GM21390 (cell line): ENCODE measurements around the gene SEC23A.
A peak's percentile ranks its signal among the peaks of the same experiment; 100 is the strongest.
"Not testable (repeated sequence)": the region's sequence is repeated elsewhere in the genome, so short reads cannot be mapped to it uniquely, and the experiment has no call there.

ENCODE experiments used
- ATAC-seq: cut with Tn5 transposase; IDR thresholded peaks from one replicate; pipeline ENCODE4 v1.9.1; 2021; ENCODE audit not compliant: unreplicated experiment

The SEC23A gene

DNA sequence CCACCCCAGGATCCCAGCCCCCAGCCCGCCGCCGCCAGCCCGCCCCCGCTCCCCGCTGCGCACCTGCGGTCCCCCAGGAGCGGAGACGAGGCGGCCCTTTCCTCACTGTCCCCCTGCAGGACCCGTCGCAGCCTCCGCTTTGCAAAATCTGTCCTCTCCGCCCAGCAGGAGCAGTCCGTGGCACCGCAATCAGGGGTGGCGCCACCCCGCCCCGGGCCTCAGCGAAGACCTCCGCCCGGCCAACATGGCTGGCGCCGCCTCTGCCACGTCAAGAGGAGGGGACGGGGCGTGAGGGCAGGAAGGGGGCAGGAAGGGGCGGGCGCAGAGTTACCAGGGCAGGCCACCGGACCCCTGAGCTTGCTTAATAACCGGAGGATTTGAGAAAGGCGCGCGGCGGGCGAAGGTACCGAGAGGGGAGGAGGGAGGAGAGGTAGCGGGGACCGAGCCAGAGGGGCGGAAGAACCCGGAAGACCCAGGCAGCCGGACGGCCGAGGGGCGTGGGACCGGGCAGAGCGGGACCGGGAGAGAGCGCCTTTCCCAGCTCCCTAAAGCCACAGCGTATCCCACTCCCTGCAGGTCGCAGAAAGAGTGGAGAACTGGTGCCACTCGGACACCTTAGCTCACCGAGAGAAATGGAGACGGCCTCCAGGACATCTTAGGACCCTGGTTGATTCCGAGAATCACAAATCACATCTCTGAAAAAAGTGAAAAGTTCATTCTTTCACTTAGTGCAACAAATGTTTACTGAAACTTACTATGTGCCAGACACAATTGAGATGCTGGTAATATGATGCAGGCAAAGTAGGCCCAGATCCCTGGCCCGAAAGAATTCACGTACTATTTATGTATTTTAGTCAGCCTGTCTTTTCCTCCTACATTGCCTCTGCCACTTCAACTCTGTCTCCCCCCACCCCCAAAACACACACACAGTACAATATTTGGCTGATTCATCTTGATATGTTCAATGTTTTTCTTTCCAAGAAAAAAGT is at the start of gene SEC23A:
Gene SEC23A, minus strand, starts transcription at position 267 of the 989 bp plus-strand sequence. CDS start 7,117 bp downstream, outside the sequence.
- ATAC-seq, result peak; percentile 94

DNA sequence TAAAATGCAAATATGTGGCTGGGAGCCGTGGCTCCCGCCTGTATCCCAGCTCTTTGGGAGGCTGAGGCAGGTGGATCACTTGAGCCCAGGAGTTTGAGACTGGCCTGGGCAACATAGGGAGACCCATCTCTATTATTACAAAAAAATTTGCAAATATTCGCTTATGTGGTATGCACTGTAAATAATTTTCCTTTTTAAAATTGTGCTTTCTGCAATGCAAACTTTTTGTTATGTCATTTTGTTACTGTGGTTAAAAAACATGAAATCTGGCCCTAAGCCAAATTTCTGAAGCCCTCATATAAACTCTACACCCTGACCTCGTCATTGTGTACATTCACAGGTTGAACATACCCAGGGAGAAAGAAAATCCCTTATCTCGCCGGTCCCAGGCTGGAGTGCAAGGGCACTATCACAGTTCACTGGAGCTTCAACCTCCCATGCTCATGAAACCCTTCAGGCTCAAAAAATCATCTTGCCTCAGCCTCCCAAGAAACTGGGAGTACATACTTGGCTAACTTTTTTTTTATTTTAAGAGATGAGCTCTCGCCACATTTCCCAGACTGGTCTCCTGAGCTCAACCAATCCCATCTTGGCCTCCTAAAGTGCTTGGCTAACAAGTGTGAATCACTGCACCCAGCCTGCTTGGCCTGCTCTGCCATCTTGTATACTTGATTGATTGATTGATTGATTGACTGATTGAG is 42.4 kb upstream of the SEC23A start:
- no peak for ATAC-seq

DNA sequence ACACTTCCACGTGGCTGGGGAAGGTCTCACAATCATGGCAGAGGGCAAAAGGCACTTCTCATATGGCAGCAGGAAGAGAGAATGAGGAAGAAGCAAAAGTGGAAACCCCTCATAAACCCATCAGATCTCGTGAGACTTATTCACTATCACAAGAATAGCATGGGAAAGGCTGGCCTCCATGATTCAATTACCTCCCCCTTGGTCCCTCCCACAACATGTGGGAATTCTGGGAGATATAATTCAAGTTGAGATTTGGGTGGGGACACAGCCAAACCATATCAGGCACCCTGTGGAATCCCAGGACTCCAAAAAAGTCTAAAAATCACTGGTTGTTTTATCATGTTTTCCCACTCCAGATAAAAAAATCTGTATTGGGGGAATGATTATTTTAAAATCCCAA is 40.2 kb upstream of the SEC23A start:
- ATAC-seq, result not testable (repeated sequence)

DNA sequence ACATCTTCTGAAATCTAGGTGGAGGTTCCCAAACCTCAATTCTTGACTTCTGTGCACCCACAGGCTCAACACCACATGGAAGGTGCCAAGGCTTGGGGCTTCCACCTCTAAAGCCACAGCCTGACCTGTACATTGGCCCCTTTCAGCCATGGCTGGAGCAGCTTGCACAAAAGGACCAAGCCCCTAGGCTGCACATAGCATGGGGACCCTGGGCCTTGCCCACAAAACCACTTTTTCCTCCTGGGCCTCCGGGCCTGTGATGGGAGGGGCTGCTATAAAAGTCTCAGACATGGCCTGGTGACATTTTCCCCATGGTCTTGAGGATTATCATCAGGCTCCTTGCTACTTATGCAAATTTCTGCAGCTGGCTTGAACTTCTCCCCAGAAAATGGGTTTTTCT is 38.6 kb upstream of the SEC23A start:
- ATAC-seq, result not testable (repeated sequence)

DNA sequence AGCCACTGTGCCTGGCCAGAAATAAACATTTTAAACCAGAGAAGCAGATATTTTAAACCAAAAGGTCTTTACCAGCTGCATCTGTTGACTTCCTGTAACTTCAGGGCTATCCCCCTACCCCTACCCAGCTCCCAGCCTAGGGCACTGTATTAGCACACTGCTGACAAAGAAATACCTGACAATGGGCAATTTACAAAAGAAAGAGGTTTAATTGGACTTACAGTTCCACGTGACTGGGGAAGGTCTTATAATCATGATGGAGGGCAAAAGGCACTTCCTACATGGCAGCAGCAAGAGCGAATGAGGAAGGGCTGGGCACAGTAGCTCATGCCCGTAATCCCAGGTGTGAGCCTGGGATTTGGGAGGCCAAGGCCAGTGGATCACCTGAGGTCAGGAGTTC is 37.1 kb upstream of the SEC23A start:
- no peak for ATAC-seq

DNA sequence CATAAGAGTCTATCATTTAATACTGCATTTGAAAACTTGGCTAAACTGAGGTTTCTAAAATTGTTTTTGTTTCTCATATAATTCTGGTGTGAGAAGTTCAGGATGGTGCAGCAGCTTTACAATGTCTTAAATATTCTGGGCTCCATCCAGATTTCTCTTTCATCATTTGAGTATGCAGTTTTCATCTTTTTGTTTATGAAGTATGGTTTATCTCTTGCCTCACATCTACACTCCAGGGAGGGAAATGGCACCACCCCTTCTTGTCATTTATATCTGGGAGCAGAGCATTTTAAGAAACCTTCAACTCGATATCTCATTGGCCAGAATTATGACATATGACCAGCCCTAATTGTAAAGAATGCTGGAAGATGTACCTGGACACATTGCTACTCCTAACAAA is 35.4 kb upstream of the SEC23A start:
- no peak for ATAC-seq

DNA sequence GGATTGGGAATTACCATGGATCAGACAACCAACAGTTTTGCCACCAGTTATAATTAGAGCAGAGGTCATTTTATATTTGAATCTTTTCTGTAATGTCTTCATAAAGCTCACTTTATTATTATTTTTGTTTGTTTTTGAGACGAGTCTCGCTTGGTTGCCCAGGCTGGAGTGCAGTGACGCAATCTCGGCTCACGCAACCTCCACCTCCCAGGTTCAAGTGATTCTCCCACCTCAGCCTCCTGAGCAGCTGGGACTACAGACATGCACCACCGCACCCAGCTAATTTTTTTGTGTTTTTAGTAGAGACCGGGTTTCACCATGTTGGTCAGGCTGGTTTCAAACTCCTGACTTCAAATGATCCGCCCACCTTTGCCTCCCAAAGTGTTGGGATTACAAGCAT is 34.8 kb upstream of the SEC23A start:
- not testable (repeated sequence) for ATAC-seq

DNA sequence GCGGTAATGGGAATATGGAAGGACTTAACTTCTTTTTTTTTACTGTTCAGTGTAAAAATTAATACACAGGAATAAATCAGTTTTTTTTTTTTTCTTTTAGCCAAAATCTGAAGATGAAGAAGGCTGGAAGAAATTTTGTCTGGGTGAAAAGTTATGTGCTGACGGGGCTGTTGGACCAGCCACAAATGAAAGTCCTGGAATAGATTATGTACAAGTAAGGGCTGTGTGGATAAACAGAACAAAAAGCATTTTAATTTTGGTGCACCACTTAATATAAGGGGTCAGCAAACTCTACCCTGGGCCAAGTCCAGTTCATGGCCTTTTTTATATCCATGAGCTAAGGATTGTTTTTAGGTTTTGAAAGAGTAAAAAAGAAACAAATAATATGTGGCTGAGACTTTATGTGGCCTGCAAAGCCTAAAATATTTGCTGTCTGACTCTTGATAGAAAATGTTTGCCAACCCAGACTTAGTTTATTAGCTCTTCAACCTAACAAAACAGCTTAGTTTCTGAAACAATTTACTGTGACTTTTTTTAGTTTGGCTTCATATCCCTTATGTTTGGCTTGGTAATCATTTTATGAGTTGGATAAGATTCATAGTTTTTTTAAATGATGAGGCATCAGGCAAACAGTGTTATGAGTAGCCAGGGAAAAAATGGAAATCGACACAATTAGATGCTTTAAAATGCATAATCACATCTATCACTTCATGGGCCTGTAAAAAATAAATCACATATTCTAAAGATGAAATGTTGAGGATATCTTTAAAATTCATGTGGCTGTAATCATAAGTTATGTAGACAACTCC is 19.5 kb upstream of the SEC23A start:
- no peak for ATAC-seq

DNA sequence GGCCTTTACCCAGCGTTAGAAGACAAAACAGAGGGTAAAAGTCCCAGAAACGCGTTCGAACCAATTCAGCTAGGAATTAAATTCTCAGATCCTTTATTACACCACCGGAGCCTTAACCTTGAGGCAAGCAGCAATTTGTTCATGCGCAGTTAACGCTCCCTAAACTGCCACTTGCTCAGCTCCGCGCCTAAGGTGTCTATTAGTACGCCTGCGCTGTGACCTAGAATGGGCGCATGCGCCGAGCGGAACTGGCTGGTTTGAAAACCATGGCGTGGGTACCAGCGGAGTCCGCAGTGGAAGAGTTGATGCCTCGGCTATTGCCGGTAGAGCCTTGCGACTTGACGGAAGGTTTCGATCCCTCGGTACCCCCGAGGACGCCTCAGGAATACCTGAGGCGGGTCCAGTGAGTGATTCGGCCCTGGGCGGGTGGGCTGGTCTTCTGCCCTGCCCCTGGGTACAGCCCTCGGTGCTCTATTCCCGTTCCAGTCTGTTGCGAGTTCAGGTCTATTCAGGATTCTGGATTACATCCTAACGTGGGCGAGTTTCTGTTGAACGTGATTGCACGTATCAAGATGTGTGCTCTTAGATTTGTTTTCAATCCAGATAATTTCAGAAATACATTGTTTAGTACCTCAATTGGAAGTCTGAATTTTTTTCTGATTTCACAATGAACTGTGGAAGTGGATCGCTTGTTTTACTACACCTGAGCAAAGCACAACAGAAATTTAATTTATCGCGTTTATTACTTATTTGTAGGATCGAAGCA is 11.2 kb upstream of the SEC23A start, which contains the start of gene GEMIN2:
Gene GEMIN2, plus strand, starts transcription at position 251 of the 766 bp plus-strand sequence. Its CDS starts 16 bp downstream, at position 267.
- ATAC-seq, result peak; percentile 87

DNA sequence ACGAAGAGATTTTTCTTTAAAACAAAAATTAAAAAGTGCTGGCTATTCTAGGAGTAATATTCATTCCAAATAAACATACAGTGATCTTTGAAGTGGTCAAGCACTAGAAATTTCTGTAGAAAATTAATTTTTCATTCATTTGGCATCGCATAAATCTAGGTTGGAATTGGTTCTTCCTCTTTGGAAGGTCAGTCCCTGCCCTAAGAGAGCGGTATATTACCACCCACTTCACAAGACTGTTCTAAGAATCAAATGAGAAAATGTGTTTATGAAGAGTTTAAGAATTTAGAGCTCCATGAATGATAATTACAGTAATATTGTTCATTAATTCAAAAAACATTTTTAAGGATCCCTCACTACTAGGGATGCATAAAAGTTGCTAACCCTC is 10.6 kb upstream of the SEC23A start:
- no peak for ATAC-seq

DNA sequence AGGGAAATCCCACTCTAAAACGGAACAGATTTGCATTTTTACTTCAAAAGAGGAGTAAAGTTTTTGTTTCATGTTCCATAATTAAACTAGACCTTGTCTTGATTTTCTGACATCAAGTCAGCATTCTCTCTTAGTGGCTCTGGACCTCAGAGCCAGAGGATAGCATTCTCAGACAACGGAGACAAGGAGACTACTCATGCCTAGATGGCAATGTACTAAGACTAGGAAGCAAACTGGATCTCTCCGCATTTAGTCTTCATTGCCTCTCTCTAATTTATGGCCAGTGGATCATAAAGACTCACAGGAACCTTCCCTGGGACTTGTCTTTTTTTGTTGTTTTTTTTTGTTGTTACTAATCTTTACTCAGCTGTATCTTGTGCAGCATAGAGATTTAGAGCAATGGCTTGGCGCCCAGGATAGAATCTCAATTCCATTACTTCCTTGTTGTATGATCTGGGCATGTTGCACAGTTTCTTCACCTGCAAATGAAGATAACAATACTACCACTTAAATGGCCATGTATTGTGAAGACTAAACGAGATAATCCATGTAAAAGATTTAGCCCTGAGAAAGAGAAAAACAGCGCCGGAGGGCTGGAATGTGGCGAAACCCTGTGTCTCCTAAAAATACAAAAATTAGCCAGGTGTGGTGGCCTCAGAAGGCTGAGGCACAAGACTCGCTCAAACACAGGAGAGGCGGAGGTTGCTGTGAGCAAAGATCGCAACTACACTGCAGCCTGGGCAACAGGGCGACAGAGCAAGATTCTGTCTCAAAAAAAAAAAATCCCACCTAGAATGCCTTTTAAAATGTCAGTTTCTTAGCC is 7.1 kb upstream of the SEC23A start:
- ATAC-seq, result no peak

DNA sequence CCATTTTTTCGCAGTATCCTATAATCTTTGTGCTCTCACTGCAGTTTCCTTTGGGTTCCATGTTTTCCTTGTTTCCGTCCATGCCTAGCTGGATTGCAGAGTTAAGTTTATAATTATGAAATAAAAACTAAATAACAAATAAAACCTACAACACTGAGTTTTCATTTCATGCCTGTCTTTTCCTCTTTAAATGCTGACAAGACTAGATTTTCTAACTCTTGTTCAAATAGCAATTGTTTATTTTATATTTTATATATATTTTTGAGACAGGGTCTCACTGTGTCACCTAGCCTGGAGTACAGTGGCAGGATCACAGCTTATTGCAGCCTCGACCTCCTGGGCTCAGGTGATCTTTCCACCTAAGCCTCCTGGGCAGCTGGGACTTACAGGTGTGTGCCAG is 5.8 kb upstream of the SEC23A start:
- no peak for ATAC-seq

DNA sequence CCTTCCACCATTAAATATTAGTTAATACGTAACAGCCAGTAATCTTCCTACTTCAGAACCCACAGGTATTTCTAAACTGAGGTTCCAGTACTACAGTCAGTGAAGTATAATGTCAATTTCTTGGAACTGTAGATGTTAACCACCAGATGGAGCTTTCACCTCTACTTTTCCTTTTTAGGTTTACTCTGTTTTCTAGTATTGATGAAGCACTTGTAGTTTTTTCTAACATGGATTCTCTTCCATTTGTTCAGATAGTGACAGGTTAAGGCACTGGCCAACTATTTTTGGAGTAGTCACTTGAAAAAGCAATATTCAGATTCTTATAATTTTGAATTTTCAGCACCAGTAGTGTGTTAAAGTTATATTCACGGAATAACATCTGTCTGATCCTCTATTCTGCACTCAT is 4.6 kb upstream of the SEC23A start:
- ATAC-seq, result peak; percentile 24

DNA sequence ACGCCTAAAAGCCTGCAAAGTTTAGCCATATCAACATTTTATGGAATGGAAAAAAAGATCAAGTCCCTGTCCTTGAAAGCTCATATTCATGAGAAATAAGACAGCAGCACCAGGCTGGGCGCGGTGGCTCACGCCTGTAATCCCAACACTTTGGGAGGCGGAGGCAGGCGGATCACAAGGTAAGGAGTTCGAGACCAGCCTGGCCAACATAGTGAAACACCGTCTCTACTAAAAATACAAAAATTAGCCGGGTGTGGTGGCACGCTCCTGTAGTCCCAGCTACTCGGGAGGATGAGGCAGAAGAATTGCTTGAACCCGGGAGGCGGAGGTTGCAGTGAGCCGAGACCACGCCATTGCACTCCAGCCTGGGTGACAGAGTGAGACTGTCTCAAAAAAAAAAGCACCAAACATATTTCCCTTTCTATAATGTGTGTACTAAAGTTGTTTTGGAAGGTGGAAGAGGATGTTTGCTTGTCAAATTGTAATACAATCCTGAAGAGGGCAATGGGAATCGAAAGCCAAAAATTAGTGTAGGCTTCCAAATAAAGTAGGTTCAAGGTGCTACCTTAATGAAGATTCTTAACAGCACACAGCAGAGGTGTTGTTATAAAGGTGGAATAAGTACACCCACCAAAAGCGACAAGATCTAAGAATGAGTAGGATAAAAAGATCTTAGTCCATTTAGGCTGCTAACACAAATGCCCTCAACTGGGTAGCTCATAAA is 1.2 kb upstream of the SEC23A start:
- not testable (repeated sequence) for ATAC-seq

DNA sequence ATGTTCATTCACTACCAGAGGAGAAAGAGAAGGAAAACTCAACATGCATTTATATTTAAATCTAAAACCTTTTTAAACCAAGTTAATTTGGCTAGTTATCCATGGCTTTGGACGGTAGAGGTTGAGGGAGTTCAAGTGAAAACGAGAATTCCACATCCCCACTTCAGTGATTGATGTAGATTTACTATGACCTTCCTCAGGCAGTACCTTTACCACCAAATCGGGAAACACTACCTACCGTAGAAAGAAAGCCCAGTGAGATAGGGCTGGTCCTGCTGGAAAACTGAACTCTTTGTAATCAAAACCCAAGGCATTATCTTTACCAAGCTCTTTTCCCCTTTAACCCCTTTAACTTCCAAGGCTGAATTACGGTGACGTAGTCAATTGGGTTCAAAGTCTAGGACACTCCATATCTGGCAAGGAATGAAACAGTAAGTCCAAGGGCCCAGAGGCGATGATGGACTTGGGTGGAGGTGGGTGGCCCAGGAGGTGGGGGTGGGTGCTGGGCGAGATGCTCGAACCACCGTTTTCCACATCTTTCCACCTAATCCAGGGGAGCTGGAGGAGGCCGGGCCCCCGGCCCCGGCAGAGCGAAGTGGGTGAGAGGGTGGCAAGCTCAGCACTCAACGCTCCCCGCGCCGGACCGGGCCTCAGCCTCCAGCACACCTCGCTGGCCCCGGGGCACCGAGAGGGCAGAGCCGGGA is 618 bp downstream of the SEC23A start:
- peak; percentile 6 for ATAC-seq

DNA sequence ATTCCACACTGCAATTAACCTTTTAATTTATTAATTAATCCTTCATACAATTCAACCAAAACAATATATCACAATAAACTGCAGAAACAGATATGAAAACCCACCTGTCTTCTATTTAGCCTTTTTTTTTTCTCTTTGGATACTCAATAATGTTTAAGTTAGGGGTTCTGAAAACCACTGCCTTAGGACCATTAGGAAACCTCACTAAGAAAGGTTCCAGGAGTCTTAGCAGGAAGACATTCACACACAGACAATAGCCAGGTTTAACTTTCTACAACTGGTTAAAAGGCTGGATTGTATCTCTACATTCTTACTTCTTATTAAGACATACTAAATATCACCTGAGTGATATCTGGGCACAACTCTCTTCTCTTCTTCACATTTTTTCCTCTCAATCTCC is 3.3 kb downstream of the SEC23A start:
- ATAC-seq, result no peak

DNA sequence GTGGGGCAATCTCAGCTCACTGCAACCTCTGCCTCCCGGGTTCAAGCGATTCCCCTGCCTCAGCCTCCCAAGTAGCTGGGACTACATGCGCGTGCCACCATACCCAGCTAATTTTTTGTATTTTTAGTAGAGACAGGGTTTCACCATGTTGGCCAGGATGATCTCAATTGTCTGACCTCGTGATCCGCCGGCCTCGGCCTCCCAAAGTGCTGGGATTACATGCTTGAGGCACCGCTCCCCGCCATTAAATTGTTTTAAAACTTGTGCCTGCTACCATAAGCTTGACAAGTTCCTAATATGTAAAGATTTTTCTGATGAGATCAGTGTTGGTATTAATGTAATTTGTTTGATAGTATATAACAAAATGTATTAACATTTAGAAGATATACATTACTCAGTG is 3.8 kb downstream of the SEC23A start:
- ATAC-seq, result not testable (repeated sequence)

DNA sequence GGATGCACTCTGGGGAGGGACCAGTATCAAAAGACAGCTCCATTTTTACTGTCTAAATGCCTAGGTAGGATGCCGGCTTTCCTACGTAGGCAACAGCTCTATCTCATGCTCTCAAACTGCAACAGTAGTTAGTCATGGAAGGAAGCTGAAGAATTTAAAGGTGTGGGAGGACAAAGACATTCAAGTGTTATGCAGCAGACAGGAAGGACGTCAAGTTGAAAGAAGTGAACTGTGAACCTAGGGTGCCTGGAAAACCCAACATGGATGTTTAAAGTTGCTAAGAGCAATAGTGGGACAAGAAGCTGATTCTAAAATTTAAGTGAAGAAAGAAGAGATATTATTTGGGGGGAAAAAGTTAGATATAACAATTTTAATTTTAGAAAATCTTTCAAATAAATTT is 5.9 kb downstream of the SEC23A start:
- no peak for ATAC-seq
